ENCODE measurements around the gene CRB2. TPM values are rescaled to one million over a fixed set of nuclear protein-coding genes. Genes with fewer than 3 reads are reported as not detected.

CRB2 gene
- polyA plus RNA-seq, 4 donors, result 19.3 to 32.3 (median 29.7) TPM

GRCh38 chr9:123418052-123418430, 62.0 kb downstream of the CRB2 start:
- DNase-seq (ENCODE audit: low read depth in 4 of 4, low spot score in 2 of 4), result no peak

GRCh38 chr9:123418506-123418905, 62.5 kb downstream of the CRB2 start:
- DNase-seq (ENCODE audit: low read depth in 4 of 4, low spot score in 2 of 4), result no peak

DNA sequence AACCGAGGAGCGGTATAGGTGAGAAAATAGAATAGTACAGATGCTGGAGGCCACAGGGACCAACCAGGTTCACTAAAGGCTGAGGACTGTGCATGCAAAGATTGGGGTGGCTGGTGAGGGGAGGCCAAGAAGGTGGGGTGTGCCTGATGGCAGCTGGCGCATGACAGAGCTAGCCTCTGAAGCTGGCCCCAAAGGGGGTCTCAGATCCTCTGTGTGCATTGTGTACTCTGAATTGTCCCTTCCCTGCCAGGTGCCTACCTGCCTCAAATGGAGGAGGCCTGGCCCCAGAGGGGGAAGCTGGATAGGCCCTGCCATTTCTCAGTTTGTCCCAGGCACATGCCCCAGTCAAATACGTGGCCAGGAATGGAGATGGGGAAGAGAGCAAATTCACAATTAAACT, 63.1 kb downstream of the CRB2 start:
- DNase-seq (ENCODE audit: low read depth in 4 of 4, low spot score in 2 of 4), result no peak

DNA sequence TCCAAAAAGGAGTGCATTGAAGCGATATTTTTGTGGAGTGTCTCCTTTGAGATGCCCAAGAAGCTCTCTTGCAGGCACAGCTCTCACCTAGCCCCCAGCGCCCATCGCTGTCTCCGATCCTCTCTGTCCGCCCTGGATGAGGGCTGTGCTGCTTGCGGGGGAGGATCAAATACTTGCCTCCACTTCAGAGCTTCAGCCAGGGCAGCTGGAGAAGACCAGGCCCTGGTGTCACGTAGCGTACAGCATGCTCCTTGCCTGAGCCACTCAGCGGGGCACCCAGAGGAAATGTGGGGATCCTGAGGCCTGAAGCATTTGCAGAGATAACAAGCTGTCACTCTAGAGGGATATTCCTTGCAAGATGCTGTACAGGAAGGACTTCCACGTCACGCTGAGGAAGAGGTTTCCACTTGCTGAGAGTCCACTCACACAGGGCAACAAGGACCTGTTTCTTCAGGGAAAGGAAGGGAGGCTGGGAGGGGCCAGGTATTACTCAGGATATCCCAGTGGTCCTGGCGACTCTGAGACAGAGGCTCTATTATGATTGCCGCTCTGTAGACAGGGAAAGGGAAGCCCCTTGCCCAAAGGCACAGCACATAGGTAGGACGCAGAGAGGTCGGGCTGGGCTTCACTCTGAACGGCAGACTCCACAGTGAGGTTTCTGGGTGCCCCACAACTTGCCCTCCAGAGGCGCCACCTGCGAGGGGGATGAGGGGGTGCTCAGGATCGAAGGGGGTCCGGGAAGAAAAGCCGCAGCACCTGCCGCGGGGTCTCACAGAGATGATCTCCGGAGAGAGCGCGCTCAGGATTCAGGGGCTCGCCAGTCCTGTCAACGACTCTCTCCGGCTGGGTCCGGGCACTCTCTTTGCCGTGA, 64.0 kb downstream of the CRB2 start:
- no peak for DNase-seq (ENCODE audit: low read depth in 4 of 4, low spot score in 2 of 4)

DNA sequence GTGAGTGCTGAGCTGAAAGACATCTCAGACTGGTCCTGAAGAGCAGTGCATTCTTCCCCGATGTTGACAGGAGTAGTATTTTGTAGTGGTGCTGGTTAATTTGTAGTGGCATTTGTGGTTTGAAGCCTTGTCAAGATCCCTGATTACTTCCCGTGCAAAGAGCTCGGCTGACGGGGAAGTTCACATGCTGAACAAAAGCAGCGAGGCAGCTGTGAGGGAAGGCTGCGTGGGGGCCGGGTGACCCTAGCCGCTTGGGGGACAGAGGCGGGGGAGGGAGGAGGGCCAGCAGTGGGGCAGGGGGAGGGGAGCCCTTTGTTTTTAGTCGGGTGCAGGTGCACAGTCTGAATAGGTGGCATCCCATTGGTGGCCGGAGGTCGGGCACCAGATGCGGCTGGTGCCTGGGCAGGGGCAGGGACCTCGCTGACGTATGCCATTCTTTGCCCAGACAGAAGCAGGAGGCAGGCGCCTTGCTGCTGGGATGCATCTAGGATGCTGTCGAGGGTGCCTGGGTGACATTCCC, 64.7 kb downstream of the CRB2 start:
- DNase-seq (ENCODE audit: low read depth in 4 of 4, low spot score in 2 of 4), result no peak

GRCh38 chr9:123421186-123421585, 65.2 kb downstream of the CRB2 start:
- DNase-seq (ENCODE audit: low read depth in 4 of 4, low spot score in 2 of 4), result no peak

GRCh38 chr9:123421801-123422455, 65.9 kb downstream of the CRB2 start:
- DNase-seq (ENCODE audit: low read depth in 4 of 4, low spot score in 2 of 4), result no peak

- no peak for DNase-seq (ENCODE audit: low read depth in 4 of 4, low spot score in 2 of 4)
Observed at GRCh38 chr9:123422635-123423310, 66.8 kb downstream of the CRB2 start.

GRCh38 chr9:123423311-123423640, 67.3 kb downstream of the CRB2 start:
- no peak for DNase-seq (ENCODE audit: low read depth in 4 of 4, low spot score in 2 of 4)

GRCh38 chr9:123424131-123424530, 68.1 kb downstream of the CRB2 start:
- DNase-seq (ENCODE audit: low read depth in 4 of 4, low spot score in 2 of 4), result no peak

- no peak for DNase-seq (ENCODE audit: low read depth in 4 of 4, low spot score in 2 of 4)
Observed at GRCh38 chr9:123424552-123425225, 68.7 kb downstream of the CRB2 start.

GRCh38 chr9:123425261-123425821, 69.3 kb downstream of the CRB2 start:
- DNase-seq (ENCODE audit: low read depth in 4 of 4, low spot score in 2 of 4), result no peak

DNA sequence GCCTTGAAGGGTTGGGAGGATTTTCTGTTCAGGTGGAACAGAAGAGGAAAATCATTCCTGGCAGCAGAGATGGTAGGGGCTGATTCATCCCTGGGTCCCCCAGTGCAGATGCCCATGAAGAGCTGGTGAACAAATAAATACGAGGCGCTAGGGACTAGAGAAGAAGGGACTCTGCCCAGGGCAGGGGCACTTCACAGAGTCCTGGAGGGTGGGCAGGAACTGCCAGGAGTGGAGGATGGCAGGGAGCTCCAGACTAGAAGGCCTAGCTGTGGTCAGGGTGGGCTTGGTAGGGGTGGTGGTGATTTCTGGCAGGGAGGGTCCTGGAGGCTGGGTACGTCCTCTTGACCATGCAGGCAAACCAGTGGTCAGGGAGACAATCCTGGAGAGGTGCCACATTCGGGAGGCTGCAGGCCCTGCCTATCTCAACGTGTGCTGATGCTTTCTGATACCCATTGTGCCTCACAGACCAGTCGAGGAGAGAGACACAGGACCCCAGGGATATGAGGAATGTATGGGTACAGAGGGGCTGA, 69.9 kb downstream of the CRB2 start:
- no peak for DNase-seq (ENCODE audit: low read depth in 4 of 4, low spot score in 2 of 4)

GRCh38 chr9:123426406-123426805, 70.4 kb downstream of the CRB2 start:
- DNase-seq (ENCODE audit: low read depth in 4 of 4, low spot score in 2 of 4), result no peak

Other genes with a start within 250 kb of the CRB2 start
- 10 to 100 TPM; 43.5 to 52.3 (median 49.4) TPM for gene STRBP, start 87.6 kb upstream of the CRB2 start, polyA plus RNA-seq (ENCODE audit: insufficient read length in 4 of 4)